ENCODE measurements around the gene MLLT1. TPM values are rescaled to one million over a fixed set of nuclear protein-coding genes. Genes with fewer than 3 reads are reported as not detected.

MLLT1 gene
- total RNA-seq, 1 donor from 2014 or later: 5.6 TPM

GRCh38 chr19:6279620-6279930 is 200 bp downstream of the MLLT1 start:
- no peaks in the 10 kb centered on the region for H3K9me3 ChIP-seq (ENCODE audit: low read depth)
- peak overlapping the region; percentile 60 for H3K4me3 Mint-ChIP-seq
- H3K27me3 ChIP-seq: no peaks in the 10 kb centered on the region
- H3K36me3 ChIP-seq: no peaks in the 10 kb centered on the region
- H3K9ac ChIP-seq: peak overlapping the region; percentile 91
- no peaks in the 10 kb centered on the region for H3F3A ChIP-seq (ENCODE audit: low read depth)
- peak overlapping the region; percentile 94 for H3K4me3 ChIP-seq
- peaks cover 2% of the 10 kb centered on the region for H3K27me3 Mint-ChIP-seq (ENCODE audit: insufficient read depth, low read depth)
- no peak overlapping the region for H2AFZ ChIP-seq (replicated peaks)
- peak overlapping the region; percentile 98 for H3K4me2 ChIP-seq
- H3K4me1 ChIP-seq: peaks cover 15% of the 10 kb centered on the region
- H3K36me3 Mint-ChIP-seq: peaks cover 19% of the 10 kb centered on the region
- H3K9me3 Mint-ChIP-seq: peaks cover 2% of the 10 kb centered on the region
- H3K79me2 ChIP-seq (ENCODE audit: low read depth): peaks cover 49% of the 10 kb centered on the region
- no peak for DNase-seq (ENCODE audit: low spot score)
- peaks cover 48% of the 10 kb centered on the region for H4K20me1 ChIP-seq (ENCODE audit: low read depth)
- TF ChIP-seq EZH2phosphoT487 (IDR thresholded peaks at IDR 0.05) (no peak), CTCF (IDR thresholded peaks at IDR 0.05) (no peak), EZH2 (IDR thresholded peaks at IDR 0.05) (no peak)
- H3K27ac ChIP-seq: no peak overlapping the region
- H3K27ac Mint-ChIP-seq: no peak overlapping the region
- H3K4me1 Mint-ChIP-seq: peaks cover 39% of the 10 kb centered on the region

GRCh38 chr19:6278740-6279619 is 795 bp downstream of the MLLT1 start:
- Histone ChIP-seq H3K9me3 (ENCODE audit: low read depth) (no peaks in the 10 kb centered on the region), H3K9ac (peak overlapping the region; percentile 91), H3K27me3 (no peaks in the 10 kb centered on the region), H2AFZ (replicated peaks) (no peak overlapping the region), H3K79me2 (ENCODE audit: low read depth) (peaks cover 55% of the 10 kb centered on the region), H3F3A (ENCODE audit: low read depth) (no peaks in the 10 kb centered on the region), H3K4me2 (peak overlapping the region; percentile 98), H3K4me1 (peaks cover 21% of the 10 kb centered on the region), H3K4me3 (peak overlapping the region; percentile 94), H4K20me1 (ENCODE audit: low read depth) (peaks cover 54% of the 10 kb centered on the region), H3K27ac (no peak overlapping the region), H3K36me3 (no peaks in the 10 kb centered on the region)
- Mint-ChIP-seq H3K9me3 (peaks cover 2% of the 10 kb centered on the region), H3K27ac (peak overlapping the region; percentile 92), H3K4me1 (peaks cover 45% of the 10 kb centered on the region), H3K36me3 (peaks cover 19% of the 10 kb centered on the region), H3K4me3 (peak overlapping the region; percentile 98), H3K27me3 (ENCODE audit: insufficient read depth, low read depth) (peaks cover 2% of the 10 kb centered on the region)
- DNase-seq (ENCODE audit: low spot score): no peak
- TF ChIP-seq EZH2phosphoT487 (IDR thresholded peaks at IDR 0.05) (no peak), CTCF (IDR thresholded peaks at IDR 0.05) (no peak), EZH2 (IDR thresholded peaks at IDR 0.05) (no peak)

- Histone ChIP-seq H2AFZ (replicated peaks) (no peak overlapping the region), H3K36me3 (no peaks in the 10 kb centered on the region), H3K9me3 (ENCODE audit: low read depth) (no peaks in the 10 kb centered on the region), H3F3A (ENCODE audit: low read depth) (no peaks in the 10 kb centered on the region), H4K20me1 (ENCODE audit: low read depth) (peaks cover 64% of the 10 kb centered on the region), H3K4me3 (no peak overlapping the region), H3K4me1 (peaks cover 30% of the 10 kb centered on the region), H3K27ac (no peak overlapping the region), H3K9ac (no peak overlapping the region), H3K4me2 (peak overlapping the region; percentile 98), H3K79me2 (ENCODE audit: low read depth) (peaks cover 64% of the 10 kb centered on the region), H3K27me3 (no peaks in the 10 kb centered on the region)
- TF ChIP-seq EZH2 (IDR thresholded peaks at IDR 0.05) (no peak), EZH2phosphoT487 (IDR thresholded peaks at IDR 0.05) (no peak), CTCF (IDR thresholded peaks at IDR 0.05) (no peak)
- peaks cover 54% of the 10 kb centered on the region for H3K4me1 Mint-ChIP-seq
- DNase-seq (ENCODE audit: low spot score): no peak
- peaks cover 19% of the 10 kb centered on the region for H3K36me3 Mint-ChIP-seq
- H3K27me3 Mint-ChIP-seq (ENCODE audit: insufficient read depth, low read depth): peaks cover 4% of the 10 kb centered on the region
- H3K4me3 Mint-ChIP-seq: peak overlapping the region; percentile 98
- H3K9me3 Mint-ChIP-seq: peaks cover 2% of the 10 kb centered on the region
- no peak overlapping the region for H3K27ac Mint-ChIP-seq
Observed at GRCh38 chr19:6278051-6278450, 1.7 kb downstream of the MLLT1 start.
